Kidney (tissue), 14 donors: ENCODE results near the gene ERCC1. TPM values are rescaled to one million over a fixed set of nuclear protein-coding genes. Genes with fewer than 3 reads are reported as not detected.

Experiments used
- DNase-seq, 5 donors: peaks; one replicate each; pipeline ENCODE4 v3.0.0-alpha.2; 2013 to 2020
- FAIRE-seq: peaks from 2 replicates; lab custom pipeline; 2012; peaks lifted over from hg19 to GRCh38; lab: Jason Lieb, UNC
- H3K27ac ChIP-seq, 2 donors: one replicate each; pipeline ENCODE4 v1.7.0; 2013; ENCODE audit warnings: low read depth in 2 of 2, low read length in 2 of 2, inconsistent platforms in 1 of 2
- H3K27me3 ChIP-seq: one replicate; pipeline ENCODE4 v1.7.1; 2013; ENCODE audit warnings: low read length, inconsistent platforms; ENCODE audit not compliant: control insufficient read depth, insufficient read depth
- H3K36me3 ChIP-seq, 3 donors: one replicate each; pipeline versions ENCODE4 v1.7.0 to v1.7.1; 2013; ENCODE audit warnings: low read length in 3 of 3, control low read depth in 1 of 3, inconsistent platforms in 1 of 3; ENCODE audit not compliant: insufficient read depth in 3 of 3, control insufficient read depth in 2 of 3
- H3K4me1 ChIP-seq, 3 donors: one replicate each; pipeline versions ENCODE4 v1.7.0 to v1.7.1; 2013; ENCODE audit warnings: low read length in 3 of 3, inconsistent platforms in 1 of 3, low read depth in 1 of 3; ENCODE audit not compliant: control insufficient read depth in 2 of 3, insufficient read depth in 2 of 3
- H3K4me3 ChIP-seq, 3 donors: one replicate each; pipeline versions ENCODE4 v1.7.0 to v1.8.1; 2013; ENCODE audit warnings: low read length in 3 of 3, control low read depth in 1 of 3, inconsistent platforms in 1 of 3
- H3K9ac ChIP-seq, 3 donors: one replicate each; pipeline versions ENCODE4 v1.7.0 to v1.7.1; 2013; ENCODE audit warnings: low read length in 3 of 3, control low read depth in 1 of 3, inconsistent platforms in 1 of 3
- H3K9me3 ChIP-seq, 3 donors: one replicate each; pipeline versions ENCODE4 v1.7.0 to v1.7.1; 2013; ENCODE audit warnings: low read length in 3 of 3, control low read depth in 1 of 3, inconsistent platforms in 1 of 3; ENCODE audit not compliant: control insufficient read depth in 2 of 3, insufficient read depth in 1 of 3
- CTCF ChIP-seq: IDR thresholded peaks from 3 replicates; pipeline ENCODE4 v1.5.1; 2012; ENCODE audit warnings: mild to moderate bottlenecking, moderate library complexity, borderline replicate concordance; ENCODE audit not compliant: insufficient read depth; ENCODE audit errors: extremely low read depth
- intact Hi-C: fragments of 100-400 bp; cut with DNase I; formaldehyde crosslinking; loops from one replicate; pipeline ENCODE4 v1.11.1; 2022
- polyA plus RNA-seq: library from polyadenylated mRNA; stranded (reverse); fragments of 350-450 nt; fragmentation: Illumina TruSeq; extraction: RNeasy Lipid Tissue Mini Kit (QIAGEN cat#74804); gene quantifications from one replicate; pipeline ENCODE4 v1.2.3, GENCODE V29; 2014; ENCODE audit warnings: low read depth, low replicate concordance; ENCODE audit not compliant: insufficient read depth
- total RNA-seq: library from RNA; stranded (reverse); fragmentation: NEBNext Ultra II Directional; extraction: Animal tissue kit (Norgen Biotek cat#: 25700); gene quantifications from one replicate; pipeline ENCODE4 v1.2.1, GENCODE V29; 2021
- donor health status: control.
- donor health status: control.
- donor health status: control.
- donor health status: control.
- donor health status: control.
- donor health status: DM: yes; HTN: yes; CAD: no.
- donor health status: Normal renal cell carcinoma (clear cell type).

The ERCC1 gene
- total and polyA plus RNA-seq, 2 donors from 2014 or later = 60.8 to 107 TPM

- DNase-seq (peak in 1 of 5 donors; percentile 63), FAIRE-seq (no peak)
- H3K27ac ChIP-seq = no peak overlapping the region
- no peak for TF ChIP-seq CTCF
- H3K27me3 ChIP-seq = no peaks in the 10 kb centered on the region
- no peaks in the 10 kb centered on the region for H3K9me3 ChIP-seq
- H3K4me3 ChIP-seq = no peak overlapping the region
- peaks cover 0 to 16% (median 0%) of the 10 kb centered on the region in 3 donors for H3K4me1 ChIP-seq
- peaks cover 0 to 12% (median 2%) of the 10 kb centered on the region in 3 donors for H3K36me3 ChIP-seq
- intact Hi-C loops = no loop called here
- H3K9ac ChIP-seq = no peak overlapping the region
Measured at GRCh38 chr19:45419895-45420294, 3.8 kb downstream of the ERCC1 start.

GRCh38 chr19:45419396-45419795, 4.3 kb downstream of the ERCC1 start:
- TF ChIP-seq CTCF = no peak
- Histone ChIP-seq H3K27me3 (no peaks in the 10 kb centered on the region), H3K4me1 (peaks cover 0 to 16% (median 0%) of the 10 kb centered on the region in 3 donors), H3K36me3 (peaks cover 0 to 16% (median 2%) of the 10 kb centered on the region in 3 donors), H3K4me3 (no peak overlapping the region), H3K27ac (no peak overlapping the region), H3K9me3 (no peaks in the 10 kb centered on the region), H3K9ac (no peak overlapping the region)
- DNase-seq = no peak
- FAIRE-seq = no peak
- intact Hi-C loops = no loop called here

- intact Hi-C loops = no loop called here
- no peak overlapping the region for H3K9ac ChIP-seq
- no peak overlapping the region for H3K27ac ChIP-seq
- H3K27me3 ChIP-seq = no peaks in the 10 kb centered on the region
- DNase-seq (no peak), FAIRE-seq (no peak)
- H3K4me1 ChIP-seq = peaks cover 0 to 11% (median 0%) of the 10 kb centered on the region in 3 donors
- H3K4me3 ChIP-seq = no peak overlapping the region
- no peak for TF ChIP-seq CTCF
- H3K36me3 ChIP-seq = peaks cover 0 to 19% (median 3%) of the 10 kb centered on the region in 3 donors
- H3K9me3 ChIP-seq = no peaks in the 10 kb centered on the region
Measured at GRCh38 chr19:45418802-45419201, 4.9 kb downstream of the ERCC1 start.

GRCh38 chr19:45417151-45417550, 6.6 kb downstream of the ERCC1 start:
- DNase-seq = no peak
- H3K9me3 ChIP-seq = no peaks in the 10 kb centered on the region
- no peaks in the 10 kb centered on the region for H3K27me3 ChIP-seq
- H3K9ac ChIP-seq = no peak overlapping the region
- TF ChIP-seq CTCF = no peak
- FAIRE-seq = no peak
- intact Hi-C loops = no loop called here
- peaks cover 0 to 3% (median 0%) of the 10 kb centered on the region in 3 donors for H3K4me1 ChIP-seq
- H3K4me3 ChIP-seq = no peak overlapping the region
- peaks cover 0 to 23% (median 6%) of the 10 kb centered on the region in 3 donors for H3K36me3 ChIP-seq
- H3K27ac ChIP-seq = no peak overlapping the region
